NCI-H748 (cell line): ENCODE results near the gene ATCAY.
"Not testable (repeated sequence)": the region's sequence is repeated elsewhere in the genome, so short reads cannot be mapped to it uniquely, and the experiment has no call there.

ENCODE experiments used
- DNase-seq: peaks from one replicate; lab custom pipeline; 2025; ENCODE audit not compliant: unreplicated experiment; lab: John Stamatoyannopoulos, UW

Gene ATCAY

GRCh38 chr19:3899531-3900294 lies 19.2 kb downstream of the ATCAY start:
- DNase-seq, result no peak

- no peak for DNase-seq
Measured at GRCh38 chr19:3902317-3902973, 22.0 kb downstream of the ATCAY start.

- no peak for DNase-seq
Measured at GRCh38 chr19:3904233-3904632, 23.7 kb downstream of the ATCAY start.

GRCh38 chr19:3907626-3908265 lies 27.3 kb downstream of the ATCAY start:
- DNase-seq, result no peak

- DNase-seq, result no peak
Measured at GRCh38 chr19:3908266-3909054, 28.0 kb downstream of the ATCAY start.

DNA sequence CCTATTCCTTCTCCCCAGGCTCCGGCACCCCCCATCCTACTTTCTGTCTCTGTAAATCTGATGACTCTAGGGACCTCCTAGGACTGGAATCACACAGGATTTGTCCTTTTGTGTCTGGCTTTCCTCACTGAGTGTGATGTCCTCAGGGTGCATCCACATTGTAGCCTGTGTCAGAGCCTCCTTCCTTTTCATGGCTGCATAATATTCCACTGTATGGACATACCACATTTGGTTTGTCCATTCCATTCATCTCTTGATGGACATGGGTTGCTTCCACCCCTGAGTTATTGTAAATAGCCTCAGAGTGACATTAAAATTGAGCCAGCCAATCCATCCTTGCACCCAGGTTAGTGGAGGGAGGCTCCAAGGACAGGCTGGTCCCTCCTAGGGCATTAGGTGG lies 29.6 kb downstream of the ATCAY start:
- DNase-seq, result no peak

GRCh38 chr19:3914199-3914598 lies 33.7 kb downstream of the ATCAY start:
- no peak for DNase-seq

DNA sequence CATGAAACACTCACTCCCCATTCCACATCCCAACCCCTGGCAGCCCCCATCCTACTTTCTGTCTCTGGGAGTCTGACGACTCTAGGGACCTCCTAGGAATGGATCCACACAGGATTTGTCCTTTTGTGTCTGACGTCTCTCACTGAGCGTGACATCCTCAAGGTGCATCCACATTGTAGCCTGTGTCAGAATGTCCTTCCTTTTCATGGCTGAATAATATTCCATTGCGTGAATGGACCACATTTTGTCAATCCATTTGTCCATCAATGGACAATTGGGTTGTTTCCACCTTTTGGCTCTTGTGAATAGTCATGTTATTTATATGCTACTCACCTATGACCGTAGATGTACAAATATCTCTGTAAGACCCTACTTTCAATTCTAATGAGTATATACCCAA lies 35.5 kb downstream of the ATCAY start:
- DNase-seq, result no peak

GRCh38 chr19:3919793-3920192 lies 39.3 kb downstream of the ATCAY start:
- no peak for DNase-seq

DNA sequence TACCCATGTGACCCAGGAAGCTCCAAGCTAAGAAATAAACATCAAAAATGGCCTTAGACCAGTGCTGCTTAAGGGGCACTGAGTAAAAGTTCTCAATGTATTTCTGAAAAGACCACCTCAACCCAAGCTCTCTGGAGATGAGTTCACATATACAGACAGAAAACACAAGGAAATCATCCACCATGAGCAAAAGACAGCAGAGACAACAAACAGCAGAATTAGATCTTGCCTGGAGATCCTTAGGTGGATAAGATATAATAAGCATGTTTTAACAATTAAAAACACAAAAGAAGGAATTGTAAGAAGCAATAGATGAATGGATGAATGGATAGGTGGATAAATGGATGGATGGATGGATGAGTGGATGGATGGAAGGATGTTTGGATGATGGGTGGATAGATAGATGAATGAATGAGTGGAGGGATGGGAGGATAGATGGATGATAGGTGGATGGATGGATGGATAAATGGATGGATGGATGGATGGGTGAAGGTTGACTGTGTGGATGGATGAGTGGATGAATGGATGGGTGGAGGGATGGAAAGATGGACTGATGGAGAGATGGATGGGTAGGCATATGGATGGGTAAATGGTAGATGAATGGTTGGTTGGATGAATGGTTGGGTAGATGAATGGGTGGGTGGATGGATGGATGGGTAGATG lies 42.7 kb downstream of the ATCAY start:
- no peak for DNase-seq

GRCh38 chr19:3923912-3924311 lies 43.4 kb downstream of the ATCAY start:
- no peak for DNase-seq

DNA sequence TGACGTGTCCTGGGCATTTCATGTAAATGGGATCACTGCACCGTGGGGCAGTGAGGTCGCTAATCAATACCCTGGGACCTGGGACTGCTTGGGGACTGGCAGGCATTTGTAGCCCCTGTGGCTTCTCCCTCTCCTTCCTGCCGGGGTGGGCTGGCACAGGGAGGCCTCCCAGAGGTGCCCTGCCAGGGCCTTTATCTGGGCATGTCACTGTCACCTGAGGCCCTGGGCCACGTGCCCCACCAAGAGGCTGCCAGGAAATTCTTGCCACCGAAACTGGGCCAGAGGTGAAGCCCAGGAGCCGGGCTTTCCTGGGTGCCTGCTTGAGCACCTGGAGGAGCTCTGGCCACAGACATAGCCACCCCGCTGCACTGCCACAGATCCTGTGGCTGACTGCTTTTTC lies 50.6 kb downstream of the ATCAY start:
- DNase-seq, result no peak

DNA sequence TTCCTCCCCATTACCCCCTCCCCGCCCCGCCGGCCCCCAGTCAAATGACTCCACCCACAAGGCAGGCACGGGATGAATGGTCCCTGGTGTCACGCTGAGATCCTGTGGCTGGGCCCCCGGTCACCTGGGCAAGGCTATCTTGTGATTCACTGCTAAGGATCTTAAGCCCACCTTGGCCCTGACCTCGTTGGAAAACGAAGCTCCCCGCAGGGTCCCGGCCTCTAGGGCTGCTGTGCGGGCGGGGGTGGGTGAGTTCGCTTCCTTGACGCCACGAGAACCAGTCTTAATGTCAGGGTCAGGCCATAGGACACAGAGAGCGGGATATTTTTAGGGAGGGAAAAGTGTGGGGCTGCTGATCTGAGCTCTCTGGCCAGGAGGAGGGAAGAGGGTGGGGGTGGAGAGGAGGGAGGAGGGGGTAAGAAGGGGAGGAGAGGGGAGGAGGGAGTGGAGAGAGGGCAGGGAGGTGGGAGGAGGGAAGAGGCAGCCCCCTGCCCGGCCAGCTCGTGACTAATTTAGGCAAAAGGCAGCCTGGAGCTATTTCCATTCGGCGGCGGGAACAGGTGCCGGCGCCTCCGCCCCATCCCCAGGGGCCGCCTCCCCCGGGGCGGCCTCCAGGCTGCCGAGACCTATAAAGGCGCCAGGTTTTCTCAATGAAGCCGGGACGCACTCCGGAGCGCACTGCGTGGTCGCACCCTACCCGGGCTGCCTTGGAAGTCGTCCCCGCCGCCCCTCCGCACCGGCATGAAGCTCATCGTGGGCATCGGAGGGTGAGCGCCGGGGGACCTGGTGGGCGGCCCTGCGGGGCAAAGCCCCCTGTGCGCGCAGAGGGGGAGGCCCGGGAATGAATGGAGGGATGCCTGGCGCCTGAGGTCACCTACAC lies 52.7 kb downstream of the ATCAY start, which contains the start of gene NMRK2:
TSS of gene NMRK2 (plus strand) at position 139 of the 880 bp plus-strand sequence. CDS start at position 742, 603 bp downstream.
- DNase-seq, result no peak

DNA sequence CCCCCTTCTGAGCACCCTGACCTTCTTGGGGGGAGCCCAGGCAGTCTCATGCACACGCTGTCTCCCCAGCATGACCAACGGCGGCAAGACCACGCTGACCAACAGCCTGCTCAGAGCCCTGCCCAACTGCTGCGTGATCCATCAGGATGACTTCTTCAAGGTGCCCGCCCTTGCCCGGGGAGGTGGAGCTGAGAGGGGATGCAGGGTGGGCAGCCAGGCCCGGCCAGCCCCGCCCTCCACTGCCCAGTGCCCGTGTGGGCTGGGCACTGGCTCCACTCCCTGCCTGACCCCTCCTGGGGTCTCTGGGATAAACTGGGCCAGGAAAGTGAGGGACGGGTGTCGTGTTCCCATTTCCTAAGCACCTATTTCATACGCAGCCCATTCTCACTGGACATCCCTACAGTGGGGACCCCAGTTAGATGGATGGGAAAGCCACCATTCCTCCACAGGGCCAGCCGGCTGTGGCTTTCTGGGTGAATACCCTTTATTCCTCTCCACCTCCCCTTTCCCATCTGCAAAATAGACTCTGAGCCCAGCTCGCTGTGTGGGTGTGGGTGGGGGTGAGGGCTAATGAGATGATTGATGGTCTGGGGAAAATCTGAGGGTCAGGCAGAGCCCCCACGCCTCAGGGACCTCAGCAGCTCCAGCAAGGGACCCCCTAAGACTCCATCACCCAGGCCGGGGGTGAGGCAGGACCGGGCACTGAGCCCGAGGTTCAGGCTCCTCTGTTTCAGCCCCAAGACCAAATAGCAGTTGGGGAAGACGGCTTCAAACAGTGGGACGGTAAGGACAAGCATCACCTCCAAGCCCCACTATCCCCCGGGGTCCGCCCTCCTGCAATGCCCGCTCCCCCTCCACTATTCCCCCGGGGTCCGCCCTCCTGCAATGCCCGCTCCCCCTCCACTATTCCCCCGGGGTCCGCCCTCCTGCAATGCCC lies 56.3 kb downstream of the ATCAY start:
- no peak for DNase-seq

DNA sequence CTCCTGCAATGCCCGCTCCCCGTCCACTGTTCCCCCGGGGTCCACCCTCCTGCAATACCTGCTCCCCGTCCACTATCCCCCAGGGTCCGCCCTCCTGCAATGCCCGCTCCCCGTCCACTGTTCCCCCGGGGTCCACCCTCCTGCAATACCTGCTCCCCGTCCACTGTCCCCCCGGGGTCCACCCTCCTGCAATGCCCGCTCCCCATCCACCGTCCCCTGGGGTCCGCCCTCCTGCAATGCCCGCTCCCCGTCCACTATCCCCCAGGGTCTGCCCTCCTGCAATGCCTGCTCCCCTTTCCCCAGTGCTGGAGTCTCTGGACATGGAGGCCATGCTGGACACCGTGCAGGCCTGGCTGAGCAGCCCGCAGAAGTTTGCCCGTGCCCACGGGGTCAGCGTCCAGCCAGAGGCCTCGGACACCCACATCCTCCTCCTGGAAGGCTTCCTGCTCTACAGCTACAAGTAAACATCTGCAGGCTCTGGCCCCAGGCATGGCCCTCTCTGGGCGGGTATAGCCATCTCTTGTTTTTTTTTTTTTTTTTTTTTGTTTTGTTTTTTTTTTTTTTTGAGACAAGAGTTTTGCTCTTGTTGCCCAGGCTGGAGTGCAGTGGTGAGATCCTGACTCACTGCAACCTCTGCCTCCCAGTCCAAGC lies 57.9 kb downstream of the ATCAY start:
- not testable (repeated sequence) for DNase-seq

DNA sequence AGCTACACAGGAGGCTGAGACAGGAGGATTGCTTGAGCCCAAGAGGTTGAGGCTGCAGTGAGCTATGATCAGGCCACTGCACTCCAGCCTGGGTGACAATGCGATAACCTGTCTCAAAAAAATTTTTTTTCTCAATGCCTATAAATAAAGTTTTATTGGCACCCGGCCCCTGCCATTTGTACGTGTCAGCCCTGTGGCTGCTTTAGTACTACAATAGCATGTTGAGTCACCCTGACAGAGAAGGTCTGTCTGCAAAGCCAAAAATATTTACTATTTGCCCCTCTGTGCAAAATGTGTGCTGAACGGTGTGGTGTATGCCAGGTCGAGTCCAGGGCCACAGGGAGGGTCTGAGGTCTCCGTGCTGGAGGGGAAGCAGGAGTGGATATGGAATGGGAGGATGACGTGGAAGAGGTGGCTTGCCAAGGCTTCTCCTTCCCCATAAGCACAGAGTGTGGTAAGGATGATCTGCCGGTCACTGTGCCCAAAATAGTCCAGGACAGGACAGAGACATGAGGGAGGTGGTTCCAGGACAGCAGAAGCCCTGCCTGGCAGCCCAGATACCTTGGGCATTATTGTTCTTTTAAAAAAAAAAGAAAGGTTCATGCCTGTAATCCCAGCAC lies 62.4 kb downstream of the ATCAY start:
- DNase-seq, result no peak

GRCh38 chr19:3944018-3944721 lies 63.7 kb downstream of the ATCAY start:
- no peak for DNase-seq
